ENCODE results near the gene PRRC2B.
A peak's percentile ranks its signal among the peaks of the same experiment; 100 is the strongest.

The PRRC2B gene

DNA sequence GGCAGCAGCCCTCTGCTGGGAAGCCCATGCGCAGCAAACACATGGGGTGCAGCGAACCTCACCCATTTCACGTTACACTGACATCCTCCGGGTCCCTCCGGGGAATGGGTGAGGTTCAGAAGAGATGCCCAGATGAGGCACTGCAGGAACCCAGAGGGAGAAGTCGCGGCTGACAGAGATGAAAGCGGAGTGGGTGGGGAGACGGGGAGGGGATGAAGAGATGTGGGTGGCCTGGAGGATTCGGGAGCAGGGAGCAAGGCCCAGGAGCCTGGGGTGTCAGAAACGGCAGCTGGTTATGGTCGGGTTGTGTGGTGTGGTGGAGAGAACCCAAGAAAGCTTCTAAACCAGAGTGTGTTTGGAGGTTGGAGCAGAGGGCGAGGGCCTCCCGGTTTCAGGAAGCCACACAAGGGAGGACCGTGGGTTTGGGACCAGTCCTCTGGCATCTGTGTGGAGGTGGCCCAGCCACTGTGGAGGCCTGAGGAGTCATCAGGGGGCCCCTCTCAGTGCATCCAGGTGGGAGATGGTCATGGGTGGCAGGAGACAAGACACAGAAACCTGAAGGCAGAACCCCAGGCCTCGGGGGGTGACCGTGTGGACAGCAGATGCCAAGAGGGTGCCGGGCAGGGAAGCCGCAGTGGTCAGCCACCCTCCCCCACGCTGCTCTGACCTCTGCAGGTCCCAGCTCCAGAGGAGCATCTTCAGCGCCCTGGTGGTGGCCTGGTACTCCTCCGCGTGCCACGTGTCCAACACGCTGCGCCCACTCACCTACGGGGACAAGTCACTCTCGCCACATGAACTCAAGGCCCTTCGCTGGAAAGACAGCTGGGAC lies 128.6 kb downstream of the PRRC2B start:
- DNase-seq = no peak

DNA sequence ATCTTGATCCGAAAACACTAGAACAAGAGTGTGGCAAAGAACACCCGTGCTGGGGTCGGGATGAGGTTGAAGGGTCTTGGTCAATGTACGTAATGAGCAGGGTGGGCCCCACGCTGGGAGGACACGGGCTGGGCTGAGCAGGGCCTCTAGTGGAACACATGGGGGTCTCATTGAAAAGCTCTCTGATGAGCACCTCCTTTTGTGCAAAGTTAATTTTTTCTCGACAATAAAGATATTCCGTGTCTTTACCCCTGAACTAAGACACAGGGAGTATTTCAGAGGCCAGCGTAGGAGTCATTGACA lies 129.2 kb downstream of the PRRC2B start:
- DNase-seq = no peak

DNA sequence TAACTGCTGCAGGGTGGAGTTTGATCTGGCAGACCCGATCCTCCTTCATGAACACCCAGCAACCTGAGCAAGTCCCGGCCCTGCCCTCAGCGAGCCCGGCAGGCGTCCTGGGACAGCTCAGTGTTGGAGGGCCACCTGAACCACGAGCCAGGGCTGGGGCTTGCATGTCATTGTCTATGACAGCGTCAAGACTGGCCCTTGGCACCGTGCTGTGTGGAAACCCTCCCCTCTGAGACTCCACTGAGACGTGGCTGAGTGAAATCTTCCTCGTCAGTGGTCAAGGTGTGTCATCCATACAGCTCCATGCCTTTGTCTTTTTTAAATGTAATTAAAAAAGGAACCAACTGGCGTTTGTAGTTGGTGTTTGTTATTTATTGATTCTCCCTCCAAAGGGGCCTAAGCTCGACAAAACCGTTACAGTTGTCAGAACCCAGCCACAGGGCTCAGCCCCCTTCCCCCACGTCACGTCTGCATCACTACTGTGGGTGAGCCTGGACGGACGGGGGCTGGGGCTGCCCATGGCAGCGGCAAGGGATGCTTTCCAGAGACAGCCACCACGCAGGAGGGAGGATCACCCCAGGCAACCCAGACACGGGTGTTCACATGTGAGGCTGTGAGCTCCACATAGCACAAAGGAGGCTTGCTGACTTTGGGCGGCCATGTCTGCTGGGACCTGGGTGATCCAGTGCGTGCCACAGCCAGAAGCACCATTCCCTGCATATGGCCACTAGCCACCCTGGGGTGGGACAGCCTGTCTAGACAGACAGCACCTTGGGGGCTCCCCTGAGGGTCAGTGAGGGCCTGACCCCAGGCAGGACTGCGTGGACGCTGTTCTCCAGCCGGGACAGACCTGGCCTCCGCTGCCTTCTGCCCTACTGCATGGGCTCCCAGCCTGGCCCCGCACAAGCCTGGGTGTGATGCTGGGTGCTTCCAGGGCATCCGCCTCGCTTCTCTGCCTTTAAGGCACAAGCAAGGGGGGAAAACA lies 129.9 kb downstream of the PRRC2B start:
- no peak for DNase-seq

DNA sequence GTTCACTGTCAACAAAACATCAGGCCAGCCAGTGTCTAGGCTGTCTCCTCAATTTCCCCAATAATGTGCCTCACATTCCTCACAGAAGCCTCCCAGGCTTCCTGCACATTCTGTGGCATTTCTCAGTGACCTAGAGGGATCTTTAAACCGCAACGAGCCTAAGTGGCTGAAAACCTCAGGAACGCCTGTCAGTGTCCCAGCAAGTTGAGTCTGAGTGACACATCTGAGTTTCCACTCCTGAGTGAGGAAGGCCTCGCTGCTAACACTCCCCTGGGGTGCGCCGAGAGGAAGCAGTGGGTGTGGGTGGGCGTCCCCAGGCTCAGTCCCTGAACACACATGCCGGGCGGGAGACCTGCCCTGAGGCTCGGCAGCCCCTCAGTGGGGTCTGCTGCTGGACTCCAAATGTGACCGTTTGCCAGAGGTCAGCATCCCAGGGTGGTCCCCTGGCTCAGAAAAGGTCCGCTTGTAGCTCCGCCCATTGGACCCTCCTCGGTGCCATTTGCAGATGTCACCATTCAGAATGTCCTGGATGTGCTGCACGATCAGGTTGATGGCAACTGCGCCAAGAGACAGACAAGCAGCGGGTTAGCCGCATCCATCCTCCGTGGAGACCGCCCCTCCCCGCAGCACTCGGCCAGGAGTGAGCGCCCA lies 130.9 kb downstream of the PRRC2B start:
- DNase-seq = no peak

DNA sequence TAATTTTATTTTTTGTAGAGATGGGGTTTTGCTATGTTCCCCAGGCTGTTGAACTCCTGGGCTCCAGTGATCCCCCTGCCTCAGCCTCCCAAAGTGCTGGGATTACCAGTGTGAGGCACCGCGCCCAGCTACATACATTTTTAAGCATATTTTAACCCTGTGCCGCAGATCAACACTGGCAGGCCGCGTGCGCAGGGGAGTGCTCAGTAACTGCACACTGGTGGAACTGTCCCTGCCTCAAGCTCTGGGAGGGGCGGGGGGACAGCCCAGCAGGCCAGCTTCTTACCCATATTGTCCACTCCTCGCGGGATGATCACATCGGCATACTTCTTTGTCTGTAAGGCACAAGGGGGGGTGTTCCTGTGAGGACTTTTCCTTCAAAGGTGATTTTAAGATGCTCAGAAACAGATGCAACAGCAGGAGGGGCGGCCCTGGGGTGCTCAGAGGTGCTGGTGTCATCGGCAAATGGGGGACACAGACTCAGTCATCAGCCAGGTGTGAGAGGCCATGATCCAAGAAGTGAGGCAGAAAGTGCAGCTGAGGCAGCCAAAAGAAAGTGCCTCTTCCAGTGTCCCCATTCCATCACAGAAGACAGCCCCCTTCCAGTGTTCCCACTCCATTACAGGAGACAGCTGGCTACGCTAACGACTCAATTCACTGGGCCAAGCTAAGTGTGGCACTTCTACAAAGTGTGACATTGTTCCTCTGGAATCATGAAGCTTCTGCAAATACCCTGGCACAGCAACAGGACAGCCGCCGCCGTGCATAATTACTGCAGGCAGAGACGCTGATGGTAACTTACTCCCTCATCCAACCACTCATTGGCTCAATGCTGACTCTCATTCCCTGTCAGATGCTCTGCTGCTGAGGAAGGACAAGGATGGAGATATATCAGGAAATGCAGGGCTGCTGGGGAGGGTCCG lies 132.0 kb downstream of the PRRC2B start:
- DNase-seq = no peak

DNA sequence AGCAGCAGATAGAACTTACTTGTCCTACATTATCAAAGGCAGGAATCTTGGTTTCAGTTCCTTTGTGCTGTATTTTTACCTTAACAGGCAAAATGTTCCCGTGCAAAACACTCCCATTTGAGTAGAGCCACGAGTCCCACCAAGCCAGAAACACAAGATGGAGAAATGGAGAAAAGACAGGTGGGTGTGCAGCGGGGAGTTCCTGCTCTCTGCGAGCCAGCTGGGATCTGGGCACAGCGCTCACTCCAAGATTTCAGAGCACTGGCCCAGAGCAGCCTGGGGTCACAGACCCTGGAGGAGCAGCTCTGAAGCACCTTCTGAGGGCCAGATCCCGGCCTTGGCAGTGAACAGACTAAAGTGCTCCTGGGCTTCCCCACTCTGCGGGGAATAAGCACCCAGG lies 134.3 kb downstream of the PRRC2B start:
- DNase-seq = no peak

DNA sequence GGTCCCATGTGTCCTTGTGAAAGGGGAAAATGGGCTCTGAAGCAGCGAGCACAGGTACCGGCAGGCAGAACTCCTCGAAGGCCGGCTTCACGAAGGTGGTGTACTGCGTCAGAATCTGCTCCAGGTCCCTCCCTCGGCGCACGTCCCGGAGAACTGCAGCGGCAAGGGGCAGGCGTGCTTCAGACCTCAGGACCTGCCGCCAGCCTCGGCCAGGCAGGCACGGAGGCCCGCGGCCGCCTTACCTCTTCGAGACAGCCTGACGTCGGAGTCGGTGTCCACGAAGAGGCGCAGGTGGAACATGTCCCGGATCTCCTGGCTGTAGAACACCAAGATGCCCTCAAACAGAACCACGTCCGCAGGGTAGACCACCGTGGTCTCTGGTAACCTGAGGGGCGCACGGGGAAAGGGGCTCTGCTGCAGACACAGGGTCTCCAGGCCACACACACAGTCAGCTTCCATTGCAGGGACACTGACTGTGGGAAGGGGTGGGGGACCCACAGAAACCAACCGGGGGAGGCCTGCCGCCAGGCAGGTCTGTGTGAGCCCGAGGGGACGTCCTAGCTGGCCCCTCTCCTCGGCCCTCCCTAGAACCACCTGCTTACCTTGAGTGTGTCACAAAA lies 135.1 kb downstream of the PRRC2B start:
- no peak for DNase-seq

DNA sequence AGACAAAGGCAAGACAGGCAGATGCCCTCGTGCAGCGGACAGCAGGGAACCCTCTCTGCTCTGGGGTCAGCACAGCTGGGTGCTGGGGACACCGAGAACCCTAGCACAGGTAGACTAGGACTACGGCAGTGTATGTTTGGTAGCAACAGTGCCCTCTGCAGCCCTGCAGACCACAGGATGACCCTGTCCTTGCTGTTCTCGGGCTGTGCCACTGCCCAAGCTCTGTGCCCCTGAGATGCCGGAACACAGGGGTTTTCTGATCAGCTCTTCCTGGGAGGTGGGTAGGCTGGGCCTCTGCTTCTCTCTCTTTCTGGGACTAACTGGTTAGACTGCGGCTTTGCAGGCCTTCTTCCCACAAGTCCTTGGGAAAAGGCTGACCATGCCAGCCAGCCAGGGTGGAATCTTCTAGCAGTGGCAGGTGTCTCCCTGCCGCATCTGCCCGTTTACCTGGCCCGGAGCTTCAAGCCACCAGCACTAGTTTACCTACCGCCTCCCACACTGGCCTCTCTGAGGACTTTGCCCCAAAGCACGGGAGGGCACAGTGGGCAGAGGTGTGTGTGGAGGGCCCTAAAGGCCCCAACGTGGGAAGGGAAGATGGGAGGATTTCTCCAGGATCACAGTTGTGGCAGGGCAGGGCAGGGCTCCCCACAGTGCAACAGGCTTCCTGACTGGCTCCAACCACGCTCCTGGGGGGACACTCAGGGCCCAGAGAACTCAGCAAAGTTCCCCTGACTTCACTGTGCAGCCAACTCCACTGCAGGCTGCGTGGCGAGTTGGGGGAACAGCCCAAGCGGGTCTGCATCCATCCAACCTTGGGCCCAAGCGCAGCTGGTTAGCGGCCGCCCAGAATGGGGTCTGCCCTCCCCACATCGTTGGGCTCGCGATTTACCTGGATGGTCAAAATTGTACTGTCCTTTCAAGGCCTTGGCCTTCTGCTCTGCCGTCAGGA lies 136.0 kb downstream of the PRRC2B start:
- DNase-seq = no peak

DNA sequence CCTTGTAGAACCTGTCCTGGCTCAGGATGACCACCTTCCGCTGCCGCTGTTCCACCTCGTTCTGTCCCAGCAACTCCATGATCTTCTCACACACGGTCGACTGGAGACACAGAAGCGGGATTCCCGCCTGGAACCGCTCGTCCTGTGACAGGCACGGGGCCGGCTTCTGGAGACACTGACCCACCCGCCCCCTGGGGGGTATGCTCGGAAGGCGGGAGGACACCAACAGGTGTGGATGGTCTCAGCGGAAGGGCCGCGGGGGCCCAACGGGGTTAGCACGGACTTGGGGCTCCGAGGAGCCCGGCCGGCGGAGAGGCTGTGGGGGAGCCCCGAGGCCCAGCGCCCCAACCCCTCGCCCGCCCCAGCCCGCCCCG lies 136.6 kb downstream of the PRRC2B start:
- no peak for DNase-seq

DNA sequence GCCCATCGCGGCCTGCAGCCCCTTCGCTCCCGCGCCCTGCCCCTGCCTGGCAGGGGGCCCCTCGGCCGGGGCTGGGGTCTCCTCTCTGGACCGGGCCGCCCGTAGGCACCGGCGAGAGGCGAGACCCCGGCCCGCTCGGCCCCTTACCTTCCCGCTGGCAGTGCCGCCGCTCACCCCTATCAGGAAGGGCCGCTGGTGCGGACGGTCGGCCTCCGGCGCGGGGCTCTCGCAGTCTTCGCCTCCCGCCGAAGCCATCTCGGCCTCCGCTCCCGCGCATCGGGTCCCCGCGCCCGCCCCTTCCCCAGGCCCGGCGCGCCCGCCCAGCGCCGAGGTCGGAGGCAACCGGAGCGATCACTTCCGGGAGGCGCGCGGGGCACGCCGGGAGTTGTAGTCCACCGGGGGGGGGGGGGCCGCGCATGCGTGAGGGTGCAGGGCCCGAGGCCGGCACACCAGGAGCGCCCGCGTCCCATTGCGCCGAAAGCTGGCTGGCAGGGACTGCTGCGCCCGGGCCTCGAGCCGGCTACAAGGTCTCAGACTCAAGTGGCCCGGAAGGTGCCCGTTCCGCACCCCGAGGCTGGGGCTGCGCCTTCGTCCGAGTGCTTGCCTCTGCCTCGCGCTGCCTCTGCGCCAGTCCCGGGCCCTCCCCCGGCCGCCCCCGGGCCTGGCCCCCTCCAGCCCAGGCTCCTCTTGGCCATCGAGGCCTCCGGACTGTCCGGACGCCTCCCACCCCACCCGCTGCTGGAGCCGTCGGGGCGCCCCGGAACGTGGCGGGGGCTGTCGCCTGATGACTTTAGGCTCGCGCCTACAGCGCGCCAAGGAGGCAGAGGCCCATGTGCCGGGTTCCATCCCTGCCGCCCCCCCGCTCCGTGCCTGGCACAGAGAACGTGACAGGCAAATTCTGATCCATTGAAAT lies 137.3 kb downstream of the PRRC2B start, which contains the start of gene UCK1:
UCK1 (minus strand) TSS at position 344 of the 913 bp plus-strand sequence; CDS start at position 255, 89 bp downstream.
- DNase-seq = peak; percentile 58 to 63 (median 60)

DNA sequence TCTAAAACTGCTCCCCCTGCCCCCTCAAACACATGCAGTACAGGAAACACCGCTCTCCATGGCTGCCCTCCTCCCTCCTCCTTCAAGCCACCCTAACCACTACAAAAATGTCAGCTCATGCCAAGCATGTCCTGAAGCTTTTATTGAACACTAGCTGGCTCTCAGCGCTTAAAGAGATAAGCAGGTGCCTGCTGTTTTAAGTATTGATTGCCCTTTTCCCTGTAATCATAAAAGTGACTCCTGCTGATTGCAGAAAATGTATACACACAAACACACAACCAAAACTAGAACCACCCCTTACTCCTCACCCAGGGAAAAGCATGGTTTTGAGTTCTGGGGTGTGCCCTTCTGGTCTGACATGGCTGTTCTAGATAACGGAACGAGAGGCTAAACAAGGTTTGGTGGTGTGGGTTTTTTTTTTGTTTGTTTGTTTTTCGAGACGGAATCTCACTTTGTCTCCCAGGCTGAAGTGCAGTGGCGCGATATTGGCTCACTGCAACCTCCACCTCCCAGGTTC lies 140.9 kb downstream of the PRRC2B start:
- DNase-seq = no peak

DNA sequence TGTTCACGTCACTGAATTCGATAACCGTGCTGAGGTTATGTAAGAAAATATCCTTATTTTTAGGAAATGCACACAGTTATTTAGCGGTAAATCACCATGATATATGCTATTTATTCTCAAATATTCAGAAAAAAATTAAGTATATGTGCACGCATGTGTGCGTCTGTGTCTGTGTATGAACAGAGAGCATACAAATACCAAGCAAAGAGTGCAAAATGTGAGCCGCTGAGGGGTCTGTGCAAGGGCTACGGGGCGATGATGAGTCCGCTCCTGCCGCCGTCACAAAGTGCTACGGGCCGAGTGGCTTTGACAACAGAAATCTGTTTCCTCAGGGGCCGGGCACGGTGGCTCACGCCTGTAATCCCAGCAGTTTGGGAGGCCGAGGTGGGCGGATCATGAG lies 144.1 kb downstream of the PRRC2B start:
- DNase-seq = no peak

DNA sequence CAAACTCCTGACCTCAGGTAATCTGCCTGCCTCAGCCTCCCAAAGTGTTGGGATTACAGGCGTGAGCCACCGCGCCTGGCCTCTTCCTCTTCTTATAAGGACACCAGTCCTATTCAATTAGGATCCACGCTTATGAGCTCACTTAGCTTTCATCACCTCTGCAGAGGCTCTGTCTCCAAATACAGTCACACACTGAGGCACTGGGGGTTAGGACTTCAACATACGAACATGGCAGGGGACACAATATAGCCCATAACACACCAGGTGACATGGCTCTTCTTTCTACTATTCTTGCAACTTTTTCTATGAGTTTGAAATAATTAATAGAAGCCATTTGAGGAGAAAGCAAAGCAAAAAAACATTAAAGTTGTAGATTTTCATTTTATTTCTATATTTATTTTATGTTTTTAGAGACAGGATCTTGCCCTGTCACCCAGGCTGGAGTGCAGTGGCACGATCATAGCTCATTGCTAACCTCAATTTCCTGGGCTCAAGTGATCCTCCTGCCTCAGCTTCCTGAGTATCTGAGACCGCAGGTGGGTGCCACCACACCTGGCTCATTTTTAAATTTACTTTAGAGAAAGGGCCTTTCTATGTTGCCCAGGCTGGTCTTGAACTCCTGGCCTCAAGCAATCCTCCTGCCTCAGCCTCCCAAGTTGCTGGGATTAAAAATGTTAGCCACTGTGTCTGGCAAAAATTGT lies 145.5 kb downstream of the PRRC2B start:
- DNase-seq = no peak

DNA sequence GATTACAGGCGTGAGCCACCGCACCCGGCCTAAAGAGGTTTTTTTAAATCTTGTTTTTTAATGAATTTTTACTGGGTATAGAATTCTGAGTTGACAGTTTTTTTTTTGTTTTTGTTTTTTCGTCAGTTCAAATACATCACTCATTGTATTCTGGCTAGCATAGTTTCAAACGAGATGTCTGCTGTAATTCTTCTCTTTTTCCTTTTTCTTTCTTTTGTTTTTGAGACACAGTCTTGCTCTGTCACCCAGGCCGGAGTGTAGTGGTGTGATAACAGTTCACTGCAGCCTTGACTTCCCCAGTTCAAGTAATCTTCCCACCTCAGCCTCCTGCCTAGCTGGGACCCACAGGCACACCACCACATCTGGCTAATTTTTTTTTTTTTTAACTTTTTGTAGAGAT lies 149.3 kb downstream of the PRRC2B start:
- no peak for DNase-seq

DNA sequence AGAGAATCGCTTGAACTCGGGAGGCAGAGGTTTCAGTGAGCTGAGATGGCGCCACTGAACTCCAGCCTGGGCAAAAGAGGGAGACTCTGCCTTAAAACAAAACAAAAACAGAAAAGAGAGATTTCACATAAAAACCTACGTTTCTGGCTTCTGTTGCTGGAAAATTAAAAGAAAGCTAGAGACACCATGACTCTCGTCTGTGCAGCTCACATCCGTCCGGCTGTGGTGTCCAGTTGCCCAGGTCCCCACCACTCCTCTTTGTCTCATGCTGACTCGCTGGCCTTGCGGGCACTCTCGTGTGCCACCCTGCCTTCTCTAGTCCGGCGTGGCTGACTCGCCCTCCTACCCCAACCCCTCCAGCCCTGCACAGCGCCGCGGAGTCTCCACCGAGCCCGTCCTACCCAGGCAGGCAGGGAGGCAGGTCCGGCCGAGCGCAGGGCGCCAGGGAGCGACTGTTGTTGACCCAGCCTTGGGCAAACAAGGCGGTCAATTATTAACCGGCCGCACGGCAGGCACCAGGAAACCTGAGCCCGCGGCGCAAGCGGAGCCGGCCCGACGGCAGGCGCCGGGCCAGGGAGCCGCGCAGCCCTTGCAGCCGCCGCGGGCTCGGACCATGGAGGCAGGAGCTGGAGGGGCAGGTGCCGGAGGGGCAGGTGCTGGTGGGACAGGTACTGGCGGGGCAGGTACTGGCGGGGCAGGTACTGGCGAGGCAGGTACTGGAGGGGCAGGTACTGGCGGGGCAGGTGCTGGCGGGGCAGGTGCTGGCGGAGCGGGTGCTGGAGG lies 151.3 kb downstream of the PRRC2B start, which contains the start of gene PRRT1B:
PRRT1B (plus strand) TSS at position 521 of the 783 bp plus-strand sequence; CDS start at position 614, 93 bp downstream.
- DNase-seq = no peak

DNA sequence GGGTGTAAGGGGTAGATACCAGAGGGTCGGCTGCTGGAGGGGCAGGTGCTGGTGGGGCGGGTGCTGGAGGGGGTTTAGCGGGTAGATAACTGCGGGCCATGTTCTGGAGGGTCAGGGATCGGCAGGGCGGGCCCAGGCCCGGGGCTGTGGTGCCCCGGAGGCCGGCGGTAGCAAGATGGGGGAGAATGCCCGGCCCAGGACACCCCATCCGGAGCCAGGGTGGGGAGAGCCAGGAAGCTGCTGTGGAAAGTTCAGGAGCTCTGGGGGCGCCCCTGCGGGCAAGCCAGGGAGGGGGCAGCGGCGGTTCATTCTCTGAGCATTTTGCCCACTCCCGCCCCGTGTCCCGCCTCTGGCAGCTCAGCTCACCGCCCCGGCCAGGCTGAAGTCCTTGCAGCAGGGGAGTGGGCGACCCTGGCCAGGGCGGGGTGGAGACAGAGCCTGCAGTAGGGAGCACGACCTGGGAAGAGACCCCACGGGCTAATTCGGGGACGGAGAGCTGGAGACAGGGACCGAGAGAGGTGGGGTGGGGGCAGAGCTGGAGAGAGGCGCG lies 152.0 kb downstream of the PRRC2B start:
- DNase-seq = no peak

Data from activated CD4-positive, CD25-positive, alpha-beta regulatory T cell (primary cell).